ENCODE data around the gene ARL14.

The ARL14 gene

GRCh38 chr3:160637086-160637485 lies 39.9 kb upstream of the ARL14 start:
- Histone ChIP-seq H3K9ac (no peak overlapping the region), H3K4me2 (no peak overlapping the region), H3K27me3 (ENCODE audit: insufficient read depth, low read depth) (no peaks in the 10 kb centered on the region), H3K4me3 (IDR thresholded peaks at IDR 0.05; ENCODE audit: insufficient read depth, low read depth, low read length) (no peak overlapping the region), H3K36me3 (ENCODE audit: insufficient read depth) (no peaks in the 10 kb centered on the region), H4K20me1 (ENCODE audit: insufficient read depth) (no peaks in the 10 kb centered on the region), H3K4me1 (ENCODE audit: low read depth, poor library complexity, severe bottlenecking) (no peaks in the 10 kb centered on the region), H3K27ac (no peak overlapping the region), H2AFZ (ENCODE audit: low read depth) (no peak overlapping the region), H3K79me2 (ENCODE audit: insufficient read depth, low read depth) (no peaks in the 10 kb centered on the region)
- TF ChIP-seq CTCF (conservative IDR thresholded peaks at IDR 0.05; ENCODE audit: low read depth, low read length): no peak

GRCh38 chr3:160638184-160638583 lies 38.8 kb upstream of the ARL14 start:
- no peaks in the 10 kb centered on the region for H3K27me3 ChIP-seq (ENCODE audit: insufficient read depth, low read depth)
- H2AFZ ChIP-seq (ENCODE audit: low read depth): no peak overlapping the region
- no peak overlapping the region for H3K4me3 ChIP-seq (IDR thresholded peaks at IDR 0.05; ENCODE audit: insufficient read depth, low read depth, low read length)
- no peaks in the 10 kb centered on the region for H4K20me1 ChIP-seq (ENCODE audit: insufficient read depth)
- H3K4me2 ChIP-seq: no peak overlapping the region
- H3K4me1 ChIP-seq (ENCODE audit: low read depth, poor library complexity, severe bottlenecking): no peaks in the 10 kb centered on the region
- no peak overlapping the region for H3K27ac ChIP-seq
- no peak overlapping the region for H3K9ac ChIP-seq
- H3K36me3 ChIP-seq (ENCODE audit: insufficient read depth): no peaks in the 10 kb centered on the region
- TF ChIP-seq CTCF (conservative IDR thresholded peaks at IDR 0.05; ENCODE audit: low read depth, low read length): no peak
- H3K79me2 ChIP-seq (ENCODE audit: insufficient read depth, low read depth): no peaks in the 10 kb centered on the region

- H3K79me2 ChIP-seq (ENCODE audit: insufficient read depth, low read depth): no peaks in the 10 kb centered on the region
- H3K4me2 ChIP-seq: no peak overlapping the region
- H3K36me3 ChIP-seq (ENCODE audit: insufficient read depth): no peaks in the 10 kb centered on the region
- no peak overlapping the region for H3K9ac ChIP-seq
- no peak overlapping the region for H2AFZ ChIP-seq (ENCODE audit: low read depth)
- no peak overlapping the region for H3K4me3 ChIP-seq (IDR thresholded peaks at IDR 0.05; ENCODE audit: insufficient read depth, low read depth, low read length)
- H4K20me1 ChIP-seq (ENCODE audit: insufficient read depth): no peaks in the 10 kb centered on the region
- no peaks in the 10 kb centered on the region for H3K27me3 ChIP-seq (ENCODE audit: insufficient read depth, low read depth)
- TF ChIP-seq CTCF (conservative IDR thresholded peaks at IDR 0.05; ENCODE audit: low read depth, low read length): no peak
- H3K27ac ChIP-seq: no peak overlapping the region
- H3K4me1 ChIP-seq (ENCODE audit: low read depth, poor library complexity, severe bottlenecking): no peaks in the 10 kb centered on the region
Observed at GRCh38 chr3:160641665-160642309, 35.2 kb upstream of the ARL14 start.

DNA sequence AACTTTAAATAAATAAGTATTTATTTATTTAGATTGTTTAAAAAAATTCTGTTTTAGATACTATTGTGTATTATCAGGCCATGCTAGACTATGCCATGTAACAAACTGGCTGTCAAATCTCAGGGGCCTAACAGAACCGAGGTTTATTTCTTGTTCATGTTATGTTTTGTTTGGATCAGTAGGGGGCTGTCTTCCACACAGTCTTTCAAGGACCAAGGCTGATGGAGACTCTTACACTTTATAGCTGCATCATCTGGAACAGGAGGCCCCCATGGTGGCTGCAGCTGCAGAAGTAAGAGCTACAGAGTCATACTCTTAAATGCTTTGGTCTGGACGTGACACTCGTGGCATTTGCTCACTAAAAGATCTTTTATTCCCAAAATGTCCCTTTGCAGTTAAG lies 33.0 kb upstream of the ARL14 start:
- Histone ChIP-seq H3K27ac (no peak overlapping the region), H2AFZ (ENCODE audit: low read depth) (no peak overlapping the region), H3K27me3 (ENCODE audit: insufficient read depth, low read depth) (no peaks in the 10 kb centered on the region), H3K4me3 (IDR thresholded peaks at IDR 0.05; ENCODE audit: insufficient read depth, low read depth, low read length) (no peak overlapping the region), H3K4me1 (ENCODE audit: low read depth, poor library complexity, severe bottlenecking) (no peaks in the 10 kb centered on the region), H3K4me2 (no peak overlapping the region), H3K9ac (no peak overlapping the region), H3K36me3 (ENCODE audit: insufficient read depth) (no peaks in the 10 kb centered on the region), H3K79me2 (ENCODE audit: insufficient read depth, low read depth) (no peaks in the 10 kb centered on the region), H4K20me1 (ENCODE audit: insufficient read depth) (no peaks in the 10 kb centered on the region)
- TF ChIP-seq CTCF (conservative IDR thresholded peaks at IDR 0.05; ENCODE audit: low read depth, low read length): no peak

All from KMS-11 (cell line).